MM.1S (cell line): ENCODE measurements around the gene NFATC2.

Experiments
- CTCF ChIP-seq: fragments of 300-600 bp; sonication (generic); IDR thresholded peaks from 2 replicates; pipeline ENCODE4 v1.5.1; 2016; ENCODE audit warnings: antibody characterized with exemption, low read length, mixed read lengths
- EZH2 ChIP-seq: fragments of 300-600 bp; sonication (generic); optimal IDR thresholded peaks from 2 replicates; pipeline ENCODE3; 2017; ENCODE audit warnings: low read depth, mild to moderate bottlenecking, antibody characterized with exemption, low read length, mixed read lengths

GRCh38 chr20:51340451-51340840 is 202.1 kb downstream of the NFATC2 start:
- TF ChIP-seq EZH2 (no peak), CTCF (no peak)
